ENCODE data around the gene CFAP68.

CFAP68 gene, protein sequence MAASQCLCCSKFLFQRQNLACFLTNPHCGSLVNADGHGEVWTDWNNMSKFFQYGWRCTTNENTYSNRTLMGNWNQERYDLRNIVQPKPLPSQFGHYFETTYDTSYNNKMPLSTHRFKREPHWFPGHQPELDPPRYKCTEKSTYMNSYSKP

GRCh38 chr11:111878849-111879636 lies at the start of gene CFAP68, which contains the start of gene FDXACB1:
TSS of gene CFAP68 (plus strand) at chr11:111879541. CDS start at chr11:111879561, 20 bp downstream.
TSS of gene FDXACB1 (minus strand) at chr11:111879165. CDS start at chr11:111879132, 33 bp downstream.
- peak; percentile 97 for DNase-seq

DNA sequence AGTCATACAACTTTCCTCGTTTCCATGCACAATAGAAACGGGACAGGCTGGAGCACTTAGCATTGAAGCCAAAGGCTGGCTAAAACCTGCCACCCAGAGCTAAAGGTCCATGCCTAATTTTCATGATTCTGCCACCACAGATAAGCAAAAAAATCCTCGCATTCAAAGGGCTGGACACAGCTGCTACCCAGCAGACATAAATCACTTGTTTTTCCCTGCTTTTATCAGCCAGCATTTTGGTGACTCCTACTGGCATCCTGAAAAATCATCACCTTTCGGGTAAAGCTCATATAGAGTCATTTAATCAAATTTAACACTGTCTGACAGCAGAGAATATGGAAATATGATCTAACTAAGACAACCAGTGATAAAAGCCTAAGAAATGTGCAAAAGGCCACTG lies 45.8 kb upstream of the CFAP68 start:
- DNase-seq = no peak

GRCh38 chr11:111834432-111835163 lies 44.7 kb upstream of the CFAP68 start:
- DNase-seq = no peak

- DNase-seq = no peak
Measured at GRCh38 chr11:111835665-111836064, 43.7 kb upstream of the CFAP68 start.

DNA sequence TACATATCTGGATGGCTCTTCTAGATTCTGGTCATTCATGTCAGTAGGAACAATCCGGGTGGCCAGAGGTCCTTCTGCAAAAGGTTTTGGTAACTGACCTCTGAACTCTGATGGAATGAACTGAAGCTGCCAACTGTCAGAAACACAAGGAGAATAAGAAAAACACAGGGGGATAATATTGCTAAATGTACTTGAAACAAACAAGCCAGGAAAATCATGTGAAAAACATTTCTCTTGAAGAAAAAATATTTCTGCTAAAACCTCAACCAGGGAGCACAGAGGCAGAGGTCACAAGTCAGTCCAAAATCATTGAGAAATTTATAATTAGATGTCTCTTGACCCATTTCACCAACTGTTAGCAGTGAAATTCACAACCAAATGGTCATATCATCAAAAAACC lies 43.2 kb upstream of the CFAP68 start:
- DNase-seq = no peak

DNA sequence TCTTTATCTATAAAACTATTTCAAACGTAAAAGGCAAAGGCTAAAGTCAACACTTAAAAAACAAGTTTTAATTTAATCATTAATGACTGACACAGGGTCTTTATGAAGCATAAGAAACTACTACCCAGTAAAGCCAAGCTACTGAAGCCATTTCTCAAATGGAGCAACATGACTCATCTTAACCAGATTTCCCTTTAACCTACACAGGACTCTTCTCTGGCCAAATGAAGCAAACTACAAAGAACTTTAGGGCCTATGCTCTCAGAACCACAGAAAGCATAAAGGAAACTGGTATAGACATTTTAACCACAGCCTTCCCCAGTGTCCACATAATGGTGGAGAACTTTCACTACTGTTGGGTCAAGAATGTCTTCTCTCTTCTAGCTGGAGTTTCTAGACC lies 42.6 kb upstream of the CFAP68 start:
- no peak for DNase-seq

- no peak for DNase-seq
Measured at GRCh38 chr11:111837366-111837891, 41.9 kb upstream of the CFAP68 start.

GRCh38 chr11:111838054-111838453 lies 41.3 kb upstream of the CFAP68 start:
- DNase-seq = no peak

GRCh38 chr11:111840143-111840542 lies 39.2 kb upstream of the CFAP68 start:
- DNase-seq = no peak

DNA sequence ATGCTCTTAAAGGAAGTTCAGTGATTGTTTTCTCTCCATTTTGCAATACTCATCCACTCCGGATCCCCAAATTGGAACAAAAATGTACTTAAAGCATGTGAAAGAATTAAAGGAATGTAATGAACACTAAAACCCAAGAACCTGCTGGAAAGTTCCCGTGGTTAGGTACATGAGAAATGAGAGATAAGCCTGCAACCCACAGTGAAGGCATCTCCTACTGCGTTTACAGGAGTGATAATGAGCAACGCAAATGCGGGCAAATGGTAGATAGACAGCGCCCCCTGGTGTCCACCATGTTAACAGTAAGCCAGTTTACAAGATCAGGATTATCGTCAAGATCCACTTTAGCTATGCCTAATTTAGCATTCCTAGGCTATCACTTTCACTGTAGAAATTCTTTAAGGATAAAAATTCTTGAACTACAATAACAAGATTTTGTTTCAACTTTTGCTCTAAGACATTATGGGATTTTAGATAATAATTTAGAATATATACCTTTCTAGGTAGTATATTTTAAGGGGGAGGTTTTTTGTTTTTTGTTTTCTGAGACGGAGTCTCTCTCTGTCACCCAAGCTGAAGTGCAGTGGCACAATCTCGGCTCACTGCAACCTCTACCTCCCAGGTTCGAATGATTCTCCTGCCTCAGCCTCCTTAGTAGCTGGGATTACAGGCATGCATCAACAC lies 37.8 kb upstream of the CFAP68 start:
- DNase-seq = peak; percentile 82

DNA sequence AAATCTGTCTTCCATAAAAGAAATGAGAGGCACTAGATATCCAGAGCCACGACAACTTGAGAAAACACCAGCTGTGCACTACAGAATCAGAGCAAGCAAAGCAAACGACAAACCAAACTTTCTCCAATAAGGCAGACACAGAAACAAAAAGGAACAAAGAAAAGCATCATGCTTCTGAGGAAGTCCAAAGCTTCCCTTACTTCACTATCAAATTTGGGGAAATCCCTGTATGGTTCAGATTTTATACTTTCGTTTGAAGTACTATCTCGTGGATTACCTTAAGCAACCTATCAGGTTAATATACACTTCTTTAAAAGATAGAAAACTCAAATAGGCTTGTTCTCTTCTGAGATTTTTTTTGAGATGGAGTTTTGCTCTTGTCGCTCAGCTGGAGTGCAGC lies 35.7 kb upstream of the CFAP68 start:
- no peak for DNase-seq

- peak in 1 of 2 donors; percentile 42 for DNase-seq
Measured at GRCh38 chr11:111845276-111846028, 33.9 kb upstream of the CFAP68 start.

GRCh38 chr11:111846063-111846462 lies 33.3 kb upstream of the CFAP68 start:
- DNase-seq = no peak

DNA sequence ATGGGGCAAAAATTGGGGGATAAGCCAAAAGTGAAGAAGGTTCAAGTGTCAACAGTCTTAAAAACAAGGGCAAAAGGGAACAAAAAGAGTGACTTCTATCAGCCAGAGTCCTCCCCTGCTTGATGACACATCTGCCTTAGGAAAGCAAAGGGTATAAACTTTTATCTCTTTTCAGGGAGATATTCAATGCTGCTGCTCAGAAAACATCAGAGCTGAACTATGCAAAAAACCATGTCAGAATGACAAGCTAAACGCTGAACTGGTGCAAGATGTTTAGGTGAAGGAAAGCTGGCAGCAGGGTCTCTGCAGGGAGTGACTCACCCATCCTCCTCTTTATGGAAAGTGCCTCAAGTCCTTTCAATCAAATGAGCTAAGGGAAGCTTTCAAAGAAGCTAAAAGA lies 32.7 kb upstream of the CFAP68 start:
- DNase-seq = no peak

- no peak for DNase-seq
Measured at GRCh38 chr11:111849631-111850030, 29.7 kb upstream of the CFAP68 start.

- no peak for DNase-seq
Measured at GRCh38 chr11:111851067-111851466, 28.3 kb upstream of the CFAP68 start.

GRCh38 chr11:111851636-111852035 lies 27.7 kb upstream of the CFAP68 start:
- no peak for DNase-seq

- DNase-seq = no peak
Measured at GRCh38 chr11:111852103-111852502, 27.2 kb upstream of the CFAP68 start.

GRCh38 chr11:111855506-111855905 lies 23.8 kb upstream of the CFAP68 start:
- no peak for DNase-seq

DNA sequence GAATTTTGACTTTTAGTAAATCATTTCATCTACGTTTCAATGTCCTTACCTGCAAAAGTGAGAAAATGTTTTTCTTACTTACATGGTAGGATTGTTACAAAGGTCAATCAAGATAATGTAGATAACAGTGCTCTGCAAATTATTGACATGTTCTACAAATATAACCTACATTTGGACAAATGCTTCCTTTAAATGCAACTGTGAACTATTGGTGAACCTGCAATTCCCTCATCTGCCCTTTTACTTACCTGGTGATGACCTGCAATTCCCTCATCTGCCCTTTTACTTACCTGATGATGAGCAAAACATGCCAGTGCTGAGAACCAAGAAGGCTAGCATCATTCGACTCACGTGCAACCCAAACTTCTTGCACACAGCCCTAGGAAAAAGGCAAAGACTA lies 19.1 kb upstream of the CFAP68 start:
- no peak for DNase-seq

DNA sequence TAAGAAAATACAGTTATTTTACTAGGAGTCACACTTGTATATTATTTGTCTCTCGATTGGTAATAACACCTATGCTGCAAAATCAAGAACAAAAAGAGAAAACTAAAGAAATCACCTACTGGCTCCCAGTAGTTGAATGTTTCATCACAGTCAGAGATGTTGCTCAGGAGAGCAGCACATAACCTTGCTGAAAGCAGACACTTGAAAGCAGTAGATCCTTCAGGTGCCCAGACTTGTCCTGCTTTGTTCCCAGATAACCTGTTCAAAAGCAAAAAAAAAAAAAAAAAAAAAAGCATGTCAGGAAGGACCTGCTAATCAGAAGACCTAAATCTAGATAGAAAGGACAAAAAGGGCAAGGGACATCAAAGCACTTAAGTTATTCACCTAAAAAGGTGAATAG lies 9.2 kb upstream of the CFAP68 start:
- no peak for DNase-seq

GRCh38 chr11:111870522-111870885 lies 8.8 kb upstream of the CFAP68 start:
- no peak for DNase-seq
